NK-92 treated with Interleukin-12 subunit alpha and Interleukin-12 subunit beta, amount 100 ng/mL, for 24 hours (cell line): ENCODE measurements around the gene RPS16.

Source experiments
- DNase-seq: peaks from one replicate; lab custom pipeline; 2025; lab: John Stamatoyannopoulos, UW

Gene RPS16

DNA sequence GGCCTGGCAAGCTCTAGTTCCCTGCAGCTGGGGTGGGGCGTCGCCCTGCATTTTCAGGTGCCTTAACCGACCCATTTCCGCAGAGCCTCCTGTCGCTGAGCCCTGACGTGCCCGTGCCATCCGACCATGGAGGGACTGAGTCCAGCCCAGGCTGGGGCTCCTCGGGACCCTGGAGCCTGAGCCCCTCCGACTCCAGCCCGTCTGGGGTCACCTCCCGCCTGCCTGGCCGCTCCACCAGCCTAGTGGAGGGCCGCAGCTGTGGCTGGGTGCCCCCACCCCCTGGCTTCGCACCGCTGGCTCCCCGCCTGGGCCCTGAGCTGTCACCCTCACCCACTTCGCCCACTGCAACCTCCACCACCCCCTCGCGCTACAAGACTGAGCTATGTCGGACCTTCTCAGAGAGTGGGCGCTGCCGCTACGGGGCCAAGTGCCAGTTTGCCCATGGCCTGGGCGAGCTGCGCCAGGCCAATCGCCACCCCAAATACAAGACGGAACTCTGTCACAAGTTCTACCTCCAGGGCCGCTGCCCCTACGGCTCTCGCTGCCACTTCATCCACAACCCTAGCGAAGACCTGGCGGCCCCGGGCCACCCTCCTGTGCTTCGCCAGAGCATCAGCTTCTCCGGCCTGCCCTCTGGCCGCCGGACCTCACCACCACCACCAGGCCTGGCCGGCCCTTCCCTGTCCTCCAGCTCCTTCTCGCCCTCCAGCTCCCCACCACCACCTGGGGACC is 27.9 kb downstream of the RPS16 start:
- DNase-seq: peak; percentile 61

DNA sequence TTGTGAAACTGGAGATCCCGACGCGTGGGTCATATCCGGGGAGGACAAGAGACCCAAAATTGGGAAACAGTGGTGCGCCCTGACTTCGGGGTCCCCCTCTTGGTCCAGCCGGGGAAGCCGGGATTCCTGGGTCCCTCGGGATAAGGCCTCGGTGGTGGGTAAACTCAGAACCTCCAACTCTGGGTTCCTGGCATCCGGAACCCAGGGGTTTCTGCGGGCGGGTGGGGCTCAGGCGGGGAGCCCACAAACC is 28.4 kb downstream of the RPS16 start:
- no peak for DNase-seq

DNA sequence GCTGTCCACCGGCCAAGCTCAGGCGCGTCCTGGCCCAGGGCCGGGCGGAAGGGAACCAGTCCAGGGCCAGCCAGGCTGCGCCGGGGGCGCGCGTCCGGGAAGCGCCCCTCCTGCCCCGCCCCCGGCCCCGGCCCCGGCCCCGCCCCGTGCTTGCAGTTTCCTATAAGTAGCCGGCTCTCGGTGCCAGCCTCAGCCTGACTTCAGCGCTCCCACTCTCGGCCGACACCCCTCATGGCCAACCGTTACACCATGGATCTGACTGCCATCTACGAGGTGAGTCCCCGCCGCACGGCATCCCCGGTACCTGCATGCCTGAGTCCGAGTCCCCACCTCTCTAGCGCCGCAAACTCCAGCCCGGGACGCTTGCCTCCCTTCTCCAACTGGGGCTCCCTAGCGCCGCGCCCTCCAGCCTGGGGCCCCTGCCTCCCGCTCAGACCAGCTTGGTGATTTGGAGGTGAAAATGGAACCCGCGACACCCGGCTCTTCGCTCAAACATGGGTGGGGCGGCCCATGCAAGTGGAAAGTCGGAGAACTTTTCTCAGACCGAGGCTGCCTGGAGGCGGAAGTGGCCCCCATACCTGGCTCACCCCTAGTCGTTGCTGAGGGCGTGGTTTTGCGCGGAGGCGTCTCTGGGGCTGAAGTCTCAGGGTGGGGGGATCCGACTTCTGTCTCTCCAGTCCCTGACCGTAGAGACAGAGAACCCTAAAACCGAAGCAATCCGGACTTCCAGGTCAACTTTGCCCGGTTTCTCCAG is 28.9 kb downstream of the RPS16 start, which contains the start of gene ZFP36:
TSS of gene ZFP36 (plus strand) at position 192 of the 754 bp plus-strand sequence. CDS start at position 250, 58 bp downstream.
- peak; percentile 90 for DNase-seq

DNA sequence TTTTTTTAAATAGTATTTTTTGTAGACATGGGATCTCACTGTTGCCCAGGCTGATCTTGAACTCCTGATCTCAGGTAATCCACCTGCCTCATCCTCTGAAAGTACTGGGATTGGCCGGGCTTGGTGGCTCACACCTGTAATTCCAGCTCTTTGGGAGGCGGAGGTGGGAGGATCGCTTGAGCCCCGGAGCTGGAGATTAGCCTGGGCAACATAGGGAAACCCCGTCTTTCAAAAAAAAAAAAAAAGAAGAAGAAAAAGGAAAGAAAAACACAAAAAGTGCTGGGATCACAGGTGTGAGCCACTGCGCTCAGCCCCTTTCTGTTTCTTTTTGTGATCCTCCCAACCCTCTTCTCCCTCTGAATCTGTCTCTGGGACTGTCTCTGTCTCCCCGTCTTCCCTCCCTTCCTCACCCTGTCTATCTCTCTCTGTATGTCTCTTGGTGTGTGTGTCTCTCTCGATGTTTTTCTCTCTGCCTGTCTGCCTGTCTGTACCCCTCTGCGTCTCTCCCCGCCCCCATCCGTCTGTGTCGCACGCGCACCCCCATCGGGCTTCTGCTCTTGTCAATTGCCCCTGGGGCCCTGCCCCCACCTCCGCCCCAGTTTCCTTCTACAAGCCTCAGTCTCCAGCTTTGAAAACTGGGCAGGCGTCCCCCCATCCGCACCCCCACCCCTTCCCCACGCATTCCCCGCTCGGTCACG is 29.6 kb downstream of the RPS16 start:
- DNase-seq: peak; percentile 90

DNA sequence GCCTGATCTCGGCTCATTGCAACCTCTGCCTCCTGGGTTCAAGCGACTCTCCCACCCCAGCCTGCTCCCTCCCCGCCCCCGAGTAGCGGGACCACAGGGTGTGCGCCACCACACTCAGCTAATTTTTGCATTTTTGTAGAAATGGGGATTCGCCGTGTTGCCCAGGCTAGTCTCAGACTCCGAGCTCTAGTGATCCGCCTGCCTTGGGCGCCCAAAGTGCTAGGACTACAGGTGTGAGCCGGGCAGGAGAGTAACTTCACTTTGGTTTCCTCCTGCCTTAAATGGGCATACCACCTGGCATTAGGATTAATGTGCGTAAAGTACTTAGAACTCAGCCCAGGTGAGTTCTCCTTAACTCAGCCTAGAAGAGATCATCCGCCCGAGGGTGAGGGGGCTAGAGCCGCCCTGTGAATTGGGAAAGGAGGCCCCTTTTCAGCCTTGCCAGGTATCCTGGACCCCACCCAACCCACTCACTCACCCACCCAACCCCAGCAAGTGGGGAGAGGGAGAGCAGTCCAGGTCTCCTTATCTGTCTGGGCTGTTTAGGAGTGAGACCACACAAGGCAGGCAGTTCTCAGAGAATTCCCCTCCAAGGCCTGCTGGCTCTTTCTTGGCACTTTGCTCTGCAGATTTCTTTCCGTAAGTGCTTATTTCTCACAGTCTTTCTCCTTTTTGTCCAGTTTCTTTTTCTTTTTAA is 30.3 kb downstream of the RPS16 start:
- no peak for DNase-seq

DNA sequence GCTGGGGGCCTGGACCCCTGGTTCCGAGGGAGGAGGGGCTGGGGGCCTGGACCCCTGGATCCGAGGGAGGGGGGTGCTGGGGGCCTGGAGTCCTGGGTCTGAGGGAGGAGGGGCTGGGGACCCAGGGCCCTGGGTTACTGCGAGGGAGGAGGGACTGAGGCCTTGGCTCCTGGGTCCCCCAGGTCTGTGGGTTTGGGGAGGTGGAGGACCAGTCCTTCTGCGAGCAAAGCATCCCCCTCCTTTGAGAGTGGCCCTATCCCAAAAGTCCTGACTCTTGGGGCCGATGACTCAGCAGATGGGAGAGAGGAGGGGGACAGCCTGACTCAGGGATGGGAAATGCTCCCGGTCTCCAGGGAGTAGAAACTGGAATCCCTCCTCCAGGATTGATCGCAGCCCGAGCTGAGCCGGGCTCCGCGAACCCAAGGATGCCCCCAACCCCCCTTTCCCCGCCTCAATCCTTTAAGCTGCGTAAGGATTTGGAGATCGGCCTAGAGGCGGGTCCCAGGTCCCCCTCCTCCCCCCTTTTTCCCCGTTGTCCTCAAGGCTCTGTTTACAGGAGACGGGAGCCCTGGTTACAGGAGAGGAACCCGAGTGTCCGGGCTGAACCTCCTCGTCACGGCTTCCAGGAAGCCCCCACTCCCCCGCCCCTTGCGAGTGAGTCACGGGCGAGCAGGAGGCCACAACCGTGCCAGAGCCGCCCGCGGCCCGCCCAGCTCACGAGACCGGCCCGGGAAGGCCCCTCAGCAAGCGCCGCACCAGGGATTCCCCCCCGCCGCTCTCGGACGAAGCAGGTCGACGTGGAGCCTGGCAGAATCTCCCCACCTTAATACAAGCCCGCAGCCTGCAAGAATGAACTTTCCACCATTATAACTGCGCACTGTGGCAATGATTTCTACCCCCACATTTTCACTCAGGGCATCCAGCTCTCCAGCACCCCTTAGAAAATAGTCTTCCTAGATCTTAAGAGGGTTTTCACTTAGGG is 32.1 kb downstream of the RPS16 start:
- DNase-seq: no peak

DNA sequence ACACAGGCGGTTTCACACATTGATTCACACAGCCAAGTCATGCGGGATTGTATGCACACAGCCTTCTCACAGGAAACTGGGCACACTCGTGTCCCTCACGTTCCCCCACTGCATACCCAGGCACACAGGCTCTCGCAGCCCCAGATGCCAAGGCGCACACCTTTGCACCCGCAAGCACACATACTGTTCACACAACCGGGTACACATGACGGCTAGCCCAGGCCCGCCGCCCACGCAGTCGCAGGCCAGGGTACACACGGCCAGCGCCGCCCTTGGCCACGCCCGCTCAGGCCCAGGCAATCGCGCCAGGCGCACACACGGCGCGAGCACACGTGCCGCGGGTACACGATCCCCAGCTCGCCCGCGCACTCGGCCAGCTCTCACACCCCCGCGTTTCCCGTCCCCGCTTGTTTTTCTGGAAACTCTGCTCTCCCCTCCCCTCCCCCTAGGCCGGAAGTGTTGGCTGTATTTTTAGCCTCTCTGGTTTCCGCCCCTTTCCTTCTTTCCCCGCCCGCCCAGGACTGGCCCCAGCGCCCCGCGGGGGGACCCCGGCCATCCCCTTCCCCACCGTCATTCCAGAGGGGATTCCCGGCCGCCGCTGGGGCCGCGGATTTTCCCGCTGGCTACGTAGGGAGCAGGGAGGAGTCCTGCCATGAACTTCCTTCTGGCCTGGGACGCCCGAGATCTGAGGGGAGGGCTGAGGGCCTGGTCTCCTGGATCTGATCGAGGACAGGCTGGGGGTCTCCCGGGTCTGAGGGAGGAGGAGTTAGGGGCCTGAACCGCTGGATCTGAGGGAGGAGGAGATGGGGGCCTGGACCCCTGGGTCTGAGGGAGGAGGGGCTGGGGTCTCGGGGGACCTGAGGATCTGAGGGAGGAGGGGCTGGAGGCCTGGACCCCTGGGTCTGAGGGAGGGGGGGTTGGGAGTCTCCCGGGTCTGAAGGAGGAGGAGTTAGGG is 33.1 kb downstream of the RPS16 start:
- DNase-seq: peak; percentile 88

DNA sequence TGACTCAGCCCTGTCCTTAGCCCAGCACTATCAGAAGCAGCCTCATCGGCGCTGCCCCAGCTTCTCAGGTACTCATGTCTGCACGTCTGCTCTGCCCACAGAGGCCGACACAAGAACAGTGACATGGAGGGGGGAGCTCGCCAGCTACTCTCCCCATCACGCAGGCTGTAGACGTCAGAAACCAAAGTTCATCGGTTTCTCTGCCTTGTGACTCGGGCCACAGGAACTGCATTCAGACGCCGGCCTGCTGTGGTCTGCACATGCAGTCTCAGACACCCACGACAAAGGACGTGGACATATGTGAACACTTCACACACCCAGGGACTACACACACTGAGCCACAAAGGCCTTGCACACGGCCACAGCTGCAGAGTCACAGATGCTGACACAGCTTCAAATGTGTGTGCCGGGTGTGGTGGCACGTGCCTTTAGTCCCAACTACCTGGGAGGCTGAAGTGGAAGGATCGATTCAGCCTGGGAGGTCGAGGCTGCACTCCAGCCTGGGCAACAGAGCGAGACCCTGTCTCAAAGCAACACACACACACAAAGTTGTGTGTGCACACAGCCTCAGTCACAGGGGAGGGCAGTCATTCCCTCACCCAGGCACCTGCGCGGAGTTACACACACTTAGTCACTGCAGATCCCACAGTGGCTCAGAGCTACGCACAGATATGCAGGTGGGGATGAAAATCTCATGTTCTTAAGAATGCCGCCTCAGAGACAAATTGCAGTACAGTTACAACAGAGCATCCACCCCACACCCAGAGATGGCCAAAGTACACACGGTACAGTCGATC is 34.0 kb downstream of the RPS16 start:
- DNase-seq: peak; percentile 90

DNA sequence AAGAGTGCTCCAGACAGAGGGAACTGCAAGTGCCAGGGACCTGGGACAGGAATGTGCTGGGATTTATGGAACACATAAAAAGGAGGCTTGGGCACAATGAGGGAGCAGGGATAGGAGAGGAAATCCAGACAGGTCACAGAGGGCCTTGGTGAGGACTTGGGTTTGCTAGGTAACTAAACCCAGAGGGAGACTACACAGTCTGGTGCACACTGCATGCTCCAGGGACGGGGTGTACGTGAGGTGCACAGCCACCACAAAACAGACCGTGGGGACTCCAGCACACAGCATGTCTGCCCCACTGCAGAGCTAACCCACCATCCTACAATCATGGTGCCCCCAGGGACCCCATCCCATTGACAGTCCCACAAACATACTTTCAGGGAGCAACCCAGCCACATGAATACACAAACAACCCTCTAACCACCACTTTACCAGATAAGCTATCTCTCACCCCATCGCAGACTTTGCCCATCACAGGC is 34.6 kb downstream of the RPS16 start:
- DNase-seq: no peak

DNA sequence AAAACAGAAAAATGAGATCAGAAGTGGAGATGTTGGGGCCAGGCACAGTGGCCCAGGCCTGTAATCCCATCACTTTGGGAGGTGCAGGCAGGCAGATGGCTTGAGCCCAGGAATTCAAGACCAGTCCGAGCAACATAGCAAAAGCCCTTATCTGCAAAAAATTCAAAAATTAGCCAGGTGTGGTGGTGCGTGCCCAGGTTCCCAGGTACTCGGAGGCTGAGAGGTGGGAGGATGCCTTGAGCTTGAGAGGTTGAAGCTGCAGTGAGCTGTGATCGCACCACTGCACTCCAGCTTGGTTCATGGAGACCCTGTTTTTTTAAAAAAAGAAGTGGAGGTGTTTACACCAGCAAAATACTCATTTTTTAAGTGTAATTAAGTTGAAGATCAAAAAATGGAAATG is 35.7 kb downstream of the RPS16 start:
- DNase-seq: no peak

DNA sequence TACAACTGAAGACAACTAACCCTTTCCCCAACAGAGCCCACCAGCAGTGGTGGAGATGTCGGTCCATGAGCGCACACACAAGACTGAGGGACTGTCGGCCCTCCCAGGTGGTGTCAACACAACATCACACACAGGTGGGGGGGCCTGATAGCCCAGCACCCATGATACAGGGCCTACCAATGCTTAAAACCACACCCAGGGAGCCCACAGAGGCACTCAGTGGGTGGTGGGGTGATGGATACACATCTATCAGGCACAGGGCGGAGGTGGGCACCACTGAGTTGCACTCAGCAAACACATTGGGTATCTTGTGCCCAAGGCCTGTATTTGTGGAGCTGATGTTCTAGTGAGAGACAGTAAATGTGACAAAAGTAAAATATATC is 36.1 kb downstream of the RPS16 start:
- DNase-seq: no peak

DNA sequence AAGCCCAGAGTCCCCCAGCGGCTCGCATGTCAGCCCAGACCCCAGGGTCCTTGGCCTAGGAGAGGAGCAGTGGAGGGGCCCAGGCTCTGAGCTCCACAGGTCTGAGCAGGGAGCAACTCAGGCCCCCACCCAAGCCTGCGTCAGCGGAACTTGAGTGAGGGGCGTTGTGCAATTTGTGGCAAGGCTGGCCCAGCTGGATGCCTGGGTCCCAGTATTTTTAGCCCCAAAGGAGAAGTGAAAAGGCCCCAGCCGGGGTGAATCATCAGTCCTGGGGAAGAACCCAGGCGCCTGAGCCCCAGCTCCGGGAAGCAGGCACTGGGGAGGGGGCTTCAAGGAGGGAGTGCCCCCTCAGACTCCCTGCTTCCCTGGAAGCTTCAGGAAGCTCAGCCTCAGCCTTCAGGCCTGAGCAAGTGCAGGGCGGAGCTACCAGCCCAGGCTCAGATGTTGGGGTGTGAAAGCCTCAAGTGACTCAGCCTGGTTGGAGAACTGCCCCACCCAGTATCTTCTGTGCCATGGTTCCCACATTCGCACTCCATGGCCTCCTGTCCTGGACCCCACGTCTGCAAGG is 37.4 kb downstream of the RPS16 start:
- DNase-seq: peak; percentile 84

DNA sequence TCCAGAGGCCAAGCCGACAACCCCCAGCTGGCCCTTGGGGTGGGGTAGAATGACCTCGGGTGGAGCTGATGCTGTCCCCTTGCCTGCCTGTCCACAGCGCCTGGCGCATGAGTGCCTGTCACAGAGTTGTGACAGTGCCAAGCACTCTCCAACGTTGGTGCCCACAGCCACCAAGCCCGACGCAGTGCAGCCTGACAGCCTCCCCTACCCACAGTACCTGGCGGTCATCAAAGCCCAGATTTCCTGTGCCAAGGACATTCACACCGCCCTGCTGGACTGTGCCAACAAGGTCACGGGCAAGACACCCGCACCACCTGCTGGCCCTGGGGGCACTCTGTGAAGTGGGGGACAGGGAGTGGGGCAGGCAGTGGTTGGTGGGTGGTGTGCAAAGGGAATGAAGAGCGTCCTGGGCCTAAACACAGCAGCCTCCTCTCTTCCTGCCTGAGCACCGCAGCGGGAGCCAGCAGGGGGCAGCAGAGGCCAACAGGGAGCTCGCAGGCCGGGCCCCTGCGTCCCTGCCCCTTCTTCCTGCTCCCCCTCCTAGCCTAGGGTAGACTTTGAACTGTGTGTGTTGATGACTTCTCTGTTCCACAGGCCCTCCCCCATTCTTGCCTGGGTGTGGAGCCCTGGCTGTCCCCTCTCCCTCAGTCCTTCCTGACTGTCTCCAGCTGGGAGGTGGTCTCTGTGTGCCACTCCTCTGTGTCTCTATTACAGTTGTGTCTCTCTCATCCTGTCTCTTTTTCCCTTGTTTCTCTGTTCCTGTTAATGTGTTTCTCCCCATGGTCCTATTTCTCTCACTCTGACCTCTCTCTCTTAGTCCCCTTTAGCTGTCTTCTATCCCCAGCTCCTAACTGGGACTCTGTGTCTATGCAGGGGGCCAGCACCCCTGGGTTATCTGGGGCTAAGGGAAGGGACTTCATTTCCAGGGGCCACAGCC is 38.1 kb downstream of the RPS16 start:
- peak; percentile 89 for DNase-seq

DNA sequence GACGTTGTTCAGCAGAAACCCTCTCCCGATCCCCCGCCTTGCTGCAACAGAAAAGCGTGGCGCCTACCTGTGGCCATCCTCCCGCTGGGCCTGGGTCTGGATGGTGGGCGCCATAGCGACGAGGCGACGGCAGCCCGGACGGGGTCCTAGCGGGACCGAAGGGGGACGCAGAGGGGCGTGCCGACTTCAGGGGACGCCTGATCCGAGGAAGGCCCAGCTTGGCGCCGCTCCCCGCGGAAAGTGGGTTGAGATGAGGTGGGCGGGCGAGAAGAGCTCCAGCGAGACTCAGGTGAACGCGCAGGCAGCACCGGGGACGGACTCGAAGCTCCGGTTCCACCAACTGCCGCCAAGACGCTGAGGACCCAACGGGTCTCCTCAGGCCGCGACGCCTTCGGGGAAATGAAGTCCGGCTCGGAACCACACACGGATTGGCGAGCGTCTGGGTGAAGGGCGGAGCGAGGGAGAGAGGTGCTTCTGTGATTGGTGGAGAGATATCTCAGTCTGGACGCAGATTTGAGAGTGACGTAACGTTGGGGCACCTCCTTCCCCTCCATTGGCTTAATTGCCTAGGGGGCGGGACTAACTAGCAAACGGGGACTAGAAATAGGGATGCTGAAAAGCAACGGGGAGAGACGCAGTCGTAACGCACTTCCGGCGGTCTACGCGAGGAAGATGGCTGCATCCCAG is 44.9 kb downstream of the RPS16 start, which contains the start of the genes MED29 and PAF1:
TSS of gene MED29 (plus strand) at position 628 of the 687 bp plus-strand sequence. CDS start at position 673, 45 bp downstream.
TSS of gene PAF1 (minus strand) at position 356 of the 687 bp plus-strand sequence. CDS start at position 114, 242 bp downstream.
- DNase-seq: peak; percentile 96

DNA sequence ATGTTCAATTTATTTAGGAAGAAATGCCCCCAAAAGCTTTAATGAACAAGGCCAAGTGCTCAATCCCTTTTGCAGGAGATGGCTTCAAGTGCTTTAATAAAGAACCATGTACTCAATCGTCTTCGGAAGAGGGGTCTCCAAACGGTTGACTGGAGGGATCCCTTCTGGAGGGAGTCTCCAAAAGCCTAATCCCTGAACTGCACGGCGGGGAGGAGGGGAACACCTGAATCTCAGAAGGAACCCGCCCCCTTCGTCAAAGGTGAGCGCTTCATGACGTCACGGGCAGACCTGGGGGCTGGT is 45.3 kb downstream of the RPS16 start:
- no peak for DNase-seq

DNA sequence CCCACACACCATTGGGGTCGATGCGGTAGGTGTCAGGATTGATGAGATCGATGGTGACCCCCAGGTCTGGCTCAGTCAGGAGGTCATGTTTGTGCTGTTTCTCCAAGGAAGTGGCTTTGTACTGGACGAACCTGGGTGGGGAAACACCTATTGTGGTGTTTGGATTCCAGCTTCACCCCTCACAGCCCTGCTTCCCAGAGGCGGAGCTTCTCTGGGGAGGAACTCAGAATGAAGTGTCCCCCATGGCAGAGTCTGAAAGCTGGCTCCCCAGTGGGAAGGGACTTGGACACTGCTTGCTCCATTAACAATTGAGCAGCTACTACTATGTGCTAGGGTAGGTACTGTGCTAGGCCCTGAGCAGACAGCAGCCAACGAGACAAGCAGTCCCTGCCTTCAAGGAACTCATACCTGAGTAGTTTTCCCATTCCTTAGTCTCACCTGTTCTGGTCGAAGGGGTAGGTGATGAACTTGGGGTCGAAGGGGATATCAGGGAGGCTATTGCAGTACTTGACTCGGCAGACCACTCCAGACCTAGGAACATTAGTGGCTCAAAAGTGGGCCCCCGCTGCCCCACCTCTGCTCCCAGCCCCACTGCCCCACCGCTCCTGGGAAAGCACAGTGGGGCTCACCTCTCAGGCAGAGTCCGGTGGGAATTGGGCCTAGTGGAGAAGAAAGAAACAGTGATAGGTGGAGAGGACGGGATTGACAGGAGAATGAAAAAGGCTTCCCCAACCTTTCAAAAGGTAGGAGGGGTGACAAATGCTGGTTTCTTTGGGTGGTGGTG is 45.9 kb downstream of the RPS16 start:
- no peak for DNase-seq
